Measurements from ENCODE around the gene DYNLRB1. TPM values are rescaled to one million over a fixed set of nuclear protein-coding genes. Genes with fewer than 3 reads are reported as not detected.
A peak's percentile ranks its signal among the peaks of the same experiment; 100 is the strongest.

The DYNLRB1 gene
- polyA plus RNA-seq, 3 donors = 139 to 166 (median 148) TPM

GRCh38 chr20:34535857-34536256 is 19.6 kb downstream of the DYNLRB1 start:
- Histone ChIP-seq H3K36me3 (replicated peaks in 1 of 2; ENCODE audit: control insufficient read depth in 1 of 2, insufficient read depth in 2 of 2, low read length in 2 of 2) (peaks cover 71 to 95% of the 10 kb centered on the region in 2 donors), H4K20me1 (ENCODE audit: insufficient read depth, low read length) (peaks cover 45% of the 10 kb centered on the region), H3K4me2 (replicated peaks; ENCODE audit: extremely low read depth, low read length, poor library complexity, severe bottlenecking) (no peak overlapping the region), H3K27me3 (ENCODE audit: control insufficient read depth in 2 of 2, insufficient read depth in 2 of 2, low read length in 2 of 2) (no peaks in the 10 kb centered on the region), H2AFZ (ENCODE audit: insufficient read depth, low read depth, low read length, poor library complexity, severe bottlenecking) (no peak overlapping the region), H3K9ac (ENCODE audit: insufficient read depth, low read length, poor library complexity, severe bottlenecking) (no peak overlapping the region), H3K4me1 (ENCODE audit: control insufficient read depth in 1 of 2, insufficient read depth in 2 of 2, low read length in 2 of 2) (no peaks in the 10 kb centered on the region), H3K27ac (ENCODE audit: low read depth in 1 of 2, low read length in 2 of 2) (no peak overlapping the region), H3K4me3 (replicated peaks in 1 of 3; ENCODE audit: low read depth in 2 of 3, low read length in 3 of 3) (no peak overlapping the region), H3K79me2 (ENCODE audit: insufficient read depth, low read length) (peaks cover 7% of the 10 kb centered on the region), H3K9me3 (replicated peaks in 1 of 2; ENCODE audit: control insufficient read depth in 1 of 2, insufficient read depth in 1 of 2, low read length in 2 of 2) (no peaks in the 10 kb centered on the region)
- DNase-seq = no peak
- Mint-ChIP-seq H3K4me1 (no peaks in the 10 kb centered on the region), H3K27ac (peak overlapping the region in 1 of 7 donors; percentile 36), H3K36me3 (peaks cover 68 to 83% of the 10 kb centered on the region in 2 donors), H3K27me3 (ENCODE audit: low read depth in 3 of 3) (no peaks in the 10 kb centered on the region), H3K4me3 (no peak overlapping the region), H3K9me3 (no peaks in the 10 kb centered on the region)
- no peak for TF ChIP-seq CTCF (IDR thresholded peaks at IDR 0.05)
- 100% methylated on average over 2 of the region's 2 CpGs for WGBS (ENCODE audit: insufficient coverage)
- intact Hi-C loops (cut with micrococcal nuclease) = loop anchor here in 1 of 2 donors (5.0 kb wide), 2 partner anchors 171 to 231 kb away; no protein-coding TSS in a partner anchor

GRCh38 chr20:34536798-34537394 is 20.7 kb downstream of the DYNLRB1 start:
- H3K4me3 Mint-ChIP-seq = no peak overlapping the region
- H3K4me1 Mint-ChIP-seq = no peaks in the 10 kb centered on the region
- peak; percentile 28 for TF ChIP-seq CTCF (IDR thresholded peaks at IDR 0.05)
- no peak overlapping the region for H3K9ac ChIP-seq (ENCODE audit: insufficient read depth, low read length, poor library complexity, severe bottlenecking)
- H3K4me1 ChIP-seq (ENCODE audit: control insufficient read depth in 1 of 2, insufficient read depth in 2 of 2, low read length in 2 of 2) = no peaks in the 10 kb centered on the region
- H3K4me3 ChIP-seq (replicated peaks in 1 of 3; ENCODE audit: low read depth in 2 of 3, low read length in 3 of 3) = no peak overlapping the region
- no peak overlapping the region for H3K27ac Mint-ChIP-seq
- H3K9me3 Mint-ChIP-seq = no peaks in the 10 kb centered on the region
- H3K27me3 Mint-ChIP-seq (ENCODE audit: low read depth in 3 of 3) = no peaks in the 10 kb centered on the region
- WGBS (ENCODE audit: insufficient coverage) = 93% methylated on average over 6 of the region's 10 CpGs
- peaks cover 73 to 95% of the 10 kb centered on the region in 2 donors for H3K36me3 ChIP-seq (replicated peaks in 1 of 2; ENCODE audit: control insufficient read depth in 1 of 2, insufficient read depth in 2 of 2, low read length in 2 of 2)
- H3K27me3 ChIP-seq (ENCODE audit: control insufficient read depth in 2 of 2, insufficient read depth in 2 of 2, low read length in 2 of 2) = no peaks in the 10 kb centered on the region
- peak in 1 of 3 donors; percentile 17 for DNase-seq
- no peak overlapping the region for H3K4me2 ChIP-seq (replicated peaks; ENCODE audit: extremely low read depth, low read length, poor library complexity, severe bottlenecking)
- intact Hi-C loops (cut with micrococcal nuclease) = loop anchor here in 1 of 2 donors (5.0 kb wide), 2 partner anchors 170 to 230 kb away; no protein-coding TSS in a partner anchor
- H3K79me2 ChIP-seq (ENCODE audit: insufficient read depth, low read length) = peaks cover 2% of the 10 kb centered on the region
- H3K27ac ChIP-seq (ENCODE audit: low read depth in 1 of 2, low read length in 2 of 2) = no peak overlapping the region
- peaks cover 35% of the 10 kb centered on the region for H4K20me1 ChIP-seq (ENCODE audit: insufficient read depth, low read length)
- peaks cover 69 to 84% of the 10 kb centered on the region in 2 donors for H3K36me3 Mint-ChIP-seq
- no peak overlapping the region for H2AFZ ChIP-seq (ENCODE audit: insufficient read depth, low read depth, low read length, poor library complexity, severe bottlenecking)
- H3K9me3 ChIP-seq (replicated peaks in 1 of 2; ENCODE audit: control insufficient read depth in 1 of 2, insufficient read depth in 1 of 2, low read length in 2 of 2) = no peaks in the 10 kb centered on the region
